Skeletal muscle satellite cell (primary cell): ENCODE data around the gene NRXN2.
A peak's percentile ranks its signal among the peaks of the same experiment; 100 is the strongest.

ENCODE experiments used
- H3K27me3 ChIP-seq: 2 replicates; pipeline ENCODE4 v1.7.0; 2013; ENCODE audit warnings: low read length; ENCODE audit not compliant: control insufficient read depth, insufficient read depth
- H3K36me3 ChIP-seq: 2 replicates; pipeline ENCODE4 v1.7.0; 2013; ENCODE audit warnings: mild to moderate bottlenecking, control low read depth, low read length; ENCODE audit not compliant: insufficient read depth
- H3K4me1 ChIP-seq: 2 replicates; pipeline ENCODE4 v1.7.0; 2013; ENCODE audit warnings: low read length; ENCODE audit not compliant: control insufficient read depth, insufficient read depth
- H3K4me2 ChIP-seq: 2 replicates; pipeline ENCODE4 v1.7.0; 2013; ENCODE audit warnings: mild to moderate bottlenecking, low read length
- H3K4me3 ChIP-seq: 2 replicates; pipeline ENCODE4 v1.7.0; 2013; ENCODE audit warnings: low read length
- H3K9ac ChIP-seq: 2 replicates; pipeline ENCODE4 v1.7.0; 2013; ENCODE audit warnings: mild to moderate bottlenecking, low read depth, low read length, moderate library complexity
- H3K9me3 ChIP-seq: replicated peaks from 2 replicates; pipeline ENCODE4 v1.7.0; 2013; ENCODE audit warnings: mild to moderate bottlenecking, control low read depth, low read length

The NRXN2 gene

DNA sequence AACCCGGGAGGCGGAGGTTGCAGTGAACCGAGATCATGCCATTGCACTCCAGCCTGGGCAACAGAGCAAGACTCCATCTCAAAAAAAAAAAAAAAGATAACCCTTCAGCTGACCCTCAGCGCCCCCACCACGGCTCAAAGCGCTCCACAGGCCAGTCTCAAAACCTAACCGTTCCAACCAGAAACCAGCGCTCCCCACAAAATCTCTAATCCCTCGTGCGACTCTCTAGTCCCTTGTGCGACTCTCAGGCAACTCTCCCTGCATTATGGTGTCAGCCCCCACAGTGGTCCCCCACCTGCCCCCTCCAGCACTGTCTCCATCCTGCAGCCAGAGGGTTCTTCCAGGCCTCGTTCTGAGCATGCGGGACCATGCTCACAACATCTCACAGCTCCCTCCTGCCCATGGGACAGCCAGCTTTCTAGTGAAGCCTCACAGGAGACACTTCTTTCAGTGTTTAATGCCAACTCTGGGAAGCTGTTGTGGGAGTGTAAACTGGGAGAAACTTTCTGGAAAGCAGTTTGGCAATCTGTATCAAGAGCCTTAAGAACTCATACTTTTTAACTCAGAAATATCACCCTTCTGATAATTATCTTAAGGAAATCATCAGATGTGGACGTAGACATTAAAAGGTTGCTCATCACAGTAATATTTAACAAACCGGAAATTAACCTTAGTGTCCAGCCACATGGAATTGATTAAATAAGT lies 25.1 kb upstream of the NRXN2 start:
- peaks cover 20% of the 10 kb centered on the region for H3K27me3 ChIP-seq
- no peaks in the 10 kb centered on the region for H3K9me3 ChIP-seq
- peaks cover 22% of the 10 kb centered on the region for H3K4me1 ChIP-seq
- H3K36me3 ChIP-seq: no peaks in the 10 kb centered on the region
- H3K9ac ChIP-seq: no peak overlapping the region
- no peak overlapping the region for H3K4me3 ChIP-seq
- H3K4me2 ChIP-seq: no peak overlapping the region

DNA sequence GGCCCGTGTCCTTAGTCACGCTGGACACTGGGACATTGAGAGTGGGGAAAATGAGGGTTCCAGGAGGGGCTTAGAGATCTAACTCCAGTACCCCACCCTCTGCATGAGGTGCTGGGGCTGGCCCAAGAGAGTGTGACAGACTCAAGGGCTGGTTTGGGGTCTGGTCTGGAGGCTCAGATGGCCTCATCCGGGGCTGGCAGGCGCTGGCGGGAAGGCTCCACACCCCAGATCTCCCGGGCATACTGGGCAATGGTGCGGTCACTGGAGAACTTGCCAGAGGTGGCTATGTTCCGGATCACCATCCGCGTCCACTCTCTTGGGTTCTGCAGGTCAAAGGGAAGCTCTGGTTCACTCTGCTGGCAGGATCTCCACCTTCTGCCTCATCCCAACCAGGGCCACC lies 23.5 kb upstream of the NRXN2 start:
- H3K36me3 ChIP-seq: no peaks in the 10 kb centered on the region
- no peak overlapping the region for H3K4me2 ChIP-seq
- no peaks in the 10 kb centered on the region for H3K9me3 ChIP-seq
- H3K4me1 ChIP-seq: peaks cover 31% of the 10 kb centered on the region
- H3K9ac ChIP-seq: no peak overlapping the region
- no peak overlapping the region for H3K4me3 ChIP-seq
- H3K27me3 ChIP-seq: peaks cover 33% of the 10 kb centered on the region

DNA sequence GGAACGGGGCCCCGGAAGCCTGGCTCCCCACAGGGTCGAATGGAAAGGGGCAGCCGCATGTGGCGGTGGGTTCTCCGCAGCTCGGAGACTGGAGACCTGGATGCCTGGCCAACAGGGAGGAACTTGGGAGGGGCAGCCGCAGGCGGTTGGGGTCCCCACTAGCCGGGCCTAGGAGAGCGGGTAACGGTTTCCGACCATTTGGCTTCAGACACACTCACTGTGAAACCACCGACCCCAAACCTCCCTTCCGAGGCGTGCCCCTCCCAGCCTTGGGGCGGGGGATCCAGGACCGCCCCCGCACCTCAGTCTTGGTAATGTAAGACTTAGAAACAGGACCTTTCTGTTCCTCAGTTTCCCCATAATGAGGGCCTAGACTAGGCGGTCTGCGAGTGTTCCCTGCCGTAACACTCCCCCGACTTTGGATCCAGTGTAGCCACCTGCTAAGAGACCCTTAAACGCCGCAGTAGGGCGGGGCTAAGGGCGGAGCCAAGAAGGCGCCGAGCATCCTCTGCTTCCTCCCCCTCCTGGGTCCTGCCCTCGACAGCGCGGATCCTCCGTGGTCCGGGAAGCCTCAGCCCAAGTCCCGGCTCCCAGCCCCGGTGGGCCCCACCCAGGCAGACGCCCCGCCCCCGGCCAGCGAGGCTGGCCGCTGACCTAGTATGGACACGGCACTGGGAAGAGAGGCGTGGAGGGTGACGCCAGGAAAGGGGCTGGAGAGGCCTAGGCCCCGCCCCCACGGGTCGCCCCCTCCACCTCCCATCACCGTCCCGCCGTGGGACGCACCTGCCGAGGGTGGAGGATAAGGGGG lies 22.7 kb upstream of the NRXN2 start:
- H3K4me2 ChIP-seq: peak overlapping the region; percentile 74
- no peaks in the 10 kb centered on the region for H3K36me3 ChIP-seq
- peaks cover 35% of the 10 kb centered on the region for H3K27me3 ChIP-seq
- peak overlapping the region; percentile 32 for H3K4me3 ChIP-seq
- H3K9me3 ChIP-seq: no peaks in the 10 kb centered on the region
- peaks cover 31% of the 10 kb centered on the region for H3K4me1 ChIP-seq
- H3K9ac ChIP-seq: no peak overlapping the region

DNA sequence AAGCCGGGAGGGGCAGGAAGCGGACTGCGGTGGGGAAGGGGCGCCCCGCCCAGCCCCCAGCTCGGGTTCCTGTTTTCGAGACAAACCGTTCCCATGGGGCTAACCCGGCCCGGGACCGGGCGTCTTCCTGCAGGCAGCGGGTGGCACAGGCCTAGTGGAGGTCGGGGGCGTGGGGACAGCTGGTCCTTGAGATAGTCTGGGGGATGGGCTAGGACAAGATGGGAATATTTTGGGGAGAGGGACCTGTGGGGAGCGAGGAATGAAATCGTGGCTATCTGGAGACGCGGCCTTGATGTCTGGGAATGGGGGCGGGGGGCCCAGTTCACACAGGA lies 22.2 kb upstream of the NRXN2 start:
- Histone ChIP-seq H3K4me2 (peak overlapping the region; percentile 74), H3K9ac (no peak overlapping the region), H3K4me3 (peak overlapping the region; percentile 32), H3K9me3 (no peaks in the 10 kb centered on the region), H3K27me3 (peaks cover 40% of the 10 kb centered on the region), H3K4me1 (peaks cover 31% of the 10 kb centered on the region), H3K36me3 (no peaks in the 10 kb centered on the region)

DNA sequence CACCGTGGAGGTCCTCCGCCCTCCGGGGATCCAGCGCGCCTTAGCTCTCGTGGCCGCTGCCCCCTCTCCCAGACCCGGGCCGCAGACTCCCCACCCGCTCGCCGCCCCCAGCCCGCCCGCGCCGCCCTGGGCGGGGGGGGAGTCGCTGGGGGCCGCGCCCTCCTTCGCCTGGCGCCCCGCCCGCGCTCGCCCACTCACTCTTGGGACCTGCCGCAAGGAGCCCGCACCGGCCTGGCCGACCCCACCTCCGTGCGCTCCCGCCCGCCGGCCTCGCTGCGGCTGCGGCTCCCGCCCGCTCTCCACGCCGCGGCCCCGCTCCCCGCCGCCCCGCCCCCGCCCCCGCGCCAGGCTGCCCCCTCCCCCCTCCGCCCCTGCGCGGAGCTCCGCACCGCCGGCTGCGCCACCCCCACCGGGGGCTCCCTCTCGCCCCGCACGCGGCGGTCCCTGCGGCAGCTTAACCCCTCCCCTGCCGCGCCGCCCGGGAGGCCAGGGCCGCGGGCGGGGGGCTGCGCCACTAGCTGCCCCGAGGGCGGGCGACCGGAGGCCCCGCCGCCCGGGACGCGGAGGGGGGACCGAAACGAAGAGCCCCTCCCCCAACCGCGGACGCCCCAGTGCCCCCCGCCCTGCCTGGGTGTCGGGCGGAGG lies 21.7 kb upstream of the NRXN2 start:
- no peaks in the 10 kb centered on the region for H3K36me3 ChIP-seq
- H3K4me2 ChIP-seq: peak overlapping the region; percentile 74
- H3K9ac ChIP-seq: no peak overlapping the region
- no peaks in the 10 kb centered on the region for H3K9me3 ChIP-seq
- H3K4me3 ChIP-seq: peak overlapping the region; percentile 32
- peaks cover 43% of the 10 kb centered on the region for H3K27me3 ChIP-seq
- H3K4me1 ChIP-seq: peaks cover 31% of the 10 kb centered on the region

DNA sequence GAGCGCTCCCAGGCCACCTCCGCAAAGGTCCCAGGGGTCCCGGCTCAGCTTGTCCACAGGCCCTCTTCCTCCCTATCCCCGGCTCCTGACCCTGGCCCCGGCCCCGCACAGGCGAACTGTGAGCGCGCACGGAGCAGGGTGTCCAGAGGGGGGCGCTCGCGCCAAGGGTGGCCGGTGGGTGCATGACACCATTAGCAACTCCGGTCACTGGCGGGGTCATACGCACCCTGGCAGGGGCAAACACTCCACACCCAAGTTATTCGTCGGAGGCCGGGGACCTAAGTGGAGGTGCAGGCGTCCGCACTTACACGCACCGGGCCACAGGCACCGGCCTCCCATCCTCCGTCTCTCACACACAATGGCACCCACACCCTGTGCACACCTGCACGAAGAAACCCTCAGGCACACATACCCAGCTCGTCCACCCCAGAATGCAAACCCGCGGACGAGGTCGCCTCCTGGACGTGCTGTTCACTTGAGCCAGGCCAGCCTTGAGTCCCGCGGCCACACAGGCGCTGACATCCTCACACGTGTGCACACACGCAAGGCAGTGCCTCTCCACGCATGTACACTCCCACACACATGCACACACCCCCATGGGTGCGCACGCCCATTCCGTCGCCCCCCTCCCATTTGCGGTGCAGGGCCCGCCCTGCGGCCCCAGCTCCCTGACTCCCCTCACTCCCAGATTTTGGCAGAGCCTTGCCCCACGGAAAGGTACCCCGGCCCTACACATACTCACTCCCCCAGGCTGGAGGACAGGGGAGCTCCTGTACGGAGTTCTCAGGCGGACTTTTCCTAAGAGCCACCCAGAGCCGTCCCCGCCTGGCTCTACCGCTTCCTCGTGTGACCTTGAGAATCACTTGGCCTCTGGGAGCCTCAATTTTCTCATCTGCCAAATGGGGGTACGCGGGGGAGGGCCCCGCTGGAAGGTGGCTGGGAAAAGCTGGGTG lies 20.9 kb upstream of the NRXN2 start, which contains the start of gene RASGRP2:
TSS of gene RASGRP2 (minus strand) at position 552 of the 953 bp plus-strand sequence. CDS start 1,276 bp downstream, outside the sequence.
- H3K4me3 ChIP-seq: peak within 1 kb of the TSS; percentile 61
- peaks cover 31% of the 10 kb centered on the region for H3K4me1 ChIP-seq
- no peaks in the 10 kb centered on the region for H3K36me3 ChIP-seq
- H3K27me3 ChIP-seq: peaks cover 43% of the 10 kb centered on the region
- H3K9ac ChIP-seq: no peak within 1 kb of the TSS
- no peaks in the 10 kb centered on the region for H3K9me3 ChIP-seq
- peak within 1 kb of the TSS; percentile 89 for H3K4me2 ChIP-seq

DNA sequence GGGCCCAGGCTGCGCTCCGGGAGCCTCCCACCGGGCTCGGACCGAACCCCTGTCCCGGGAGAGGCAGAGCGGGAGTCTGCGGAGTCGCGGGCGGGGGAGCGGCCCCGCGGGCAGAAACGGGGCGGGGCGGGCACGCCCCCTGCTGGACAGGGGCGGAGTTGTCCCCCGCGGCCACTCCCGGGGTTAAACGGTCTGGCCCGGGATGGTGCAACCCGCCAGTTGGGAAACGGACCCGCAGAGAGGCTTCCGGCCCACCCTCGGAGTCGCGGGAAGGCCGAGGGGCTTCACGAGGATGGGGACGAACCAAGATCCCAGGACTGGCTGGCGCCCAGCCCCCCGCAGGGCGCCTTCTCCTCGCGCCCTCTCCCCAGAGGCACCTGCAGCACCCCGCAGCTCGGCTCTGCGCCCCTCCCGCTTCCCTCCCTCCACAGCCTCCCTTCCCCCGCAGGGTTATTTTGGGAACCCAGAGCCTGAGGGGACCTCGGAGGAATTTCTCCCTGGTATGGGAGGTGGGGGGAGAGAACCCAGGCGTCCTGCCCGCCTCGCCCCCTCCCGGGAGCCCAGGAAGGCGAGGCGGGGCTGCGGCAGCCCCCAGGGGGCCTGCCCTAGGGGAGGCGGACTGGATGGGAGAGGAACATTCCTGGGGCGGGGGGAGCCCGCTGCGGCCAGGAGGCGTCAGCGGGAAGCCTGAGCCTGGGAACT lies 20.0 kb upstream of the NRXN2 start:
- Histone ChIP-seq H3K4me2 (peak overlapping the region; percentile 89), H3K27me3 (peaks cover 46% of the 10 kb centered on the region), H3K9ac (no peak overlapping the region), H3K9me3 (no peaks in the 10 kb centered on the region), H3K4me1 (peaks cover 31% of the 10 kb centered on the region), H3K4me3 (peak overlapping the region; percentile 61), H3K36me3 (no peaks in the 10 kb centered on the region)

DNA sequence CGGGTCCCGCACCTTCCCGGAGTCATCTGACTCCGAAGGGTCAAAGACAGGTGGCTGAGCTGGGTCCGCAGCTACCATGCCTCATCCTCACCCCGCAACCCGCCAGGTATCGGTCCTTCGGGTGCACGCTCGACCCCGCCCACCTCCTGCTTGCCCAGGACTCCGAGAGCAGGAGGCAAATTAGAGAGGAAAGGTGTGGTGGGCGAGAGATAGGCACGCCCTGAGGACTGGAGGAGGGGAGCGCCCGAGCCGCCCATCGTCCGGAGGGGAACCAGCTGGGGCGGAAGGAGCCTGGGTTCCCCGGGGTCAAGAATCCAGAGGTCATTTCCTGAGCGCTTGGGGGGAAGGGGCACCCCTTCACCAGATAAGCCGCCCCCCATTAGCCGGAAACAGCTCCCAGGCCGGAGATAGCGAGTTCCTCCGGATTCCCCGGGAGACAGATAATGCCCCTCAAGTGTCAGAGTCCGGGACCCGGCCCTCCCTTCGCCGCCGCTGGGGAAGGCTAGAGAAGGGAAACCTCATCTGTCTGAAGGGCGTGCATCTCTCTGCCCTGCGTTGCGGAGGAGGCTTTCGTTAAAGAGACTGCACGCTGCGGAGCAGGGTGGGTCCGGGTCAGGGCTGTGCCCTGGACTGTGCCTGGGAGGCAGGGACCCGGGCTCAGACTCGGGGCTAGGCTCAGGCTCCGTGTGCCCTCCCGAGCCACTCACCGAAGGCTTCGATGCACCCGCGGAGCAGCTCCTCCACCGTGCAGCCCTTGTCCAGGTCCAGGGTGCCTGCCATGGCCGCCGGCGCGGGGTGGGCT lies 19.3 kb upstream of the NRXN2 start:
- peak overlapping the region; percentile 89 for H3K4me2 ChIP-seq
- peaks cover 46% of the 10 kb centered on the region for H3K27me3 ChIP-seq
- H3K4me1 ChIP-seq: peaks cover 31% of the 10 kb centered on the region
- no peak overlapping the region for H3K9ac ChIP-seq
- H3K36me3 ChIP-seq: no peaks in the 10 kb centered on the region
- H3K4me3 ChIP-seq: peak overlapping the region; percentile 61
- H3K9me3 ChIP-seq: no peaks in the 10 kb centered on the region

DNA sequence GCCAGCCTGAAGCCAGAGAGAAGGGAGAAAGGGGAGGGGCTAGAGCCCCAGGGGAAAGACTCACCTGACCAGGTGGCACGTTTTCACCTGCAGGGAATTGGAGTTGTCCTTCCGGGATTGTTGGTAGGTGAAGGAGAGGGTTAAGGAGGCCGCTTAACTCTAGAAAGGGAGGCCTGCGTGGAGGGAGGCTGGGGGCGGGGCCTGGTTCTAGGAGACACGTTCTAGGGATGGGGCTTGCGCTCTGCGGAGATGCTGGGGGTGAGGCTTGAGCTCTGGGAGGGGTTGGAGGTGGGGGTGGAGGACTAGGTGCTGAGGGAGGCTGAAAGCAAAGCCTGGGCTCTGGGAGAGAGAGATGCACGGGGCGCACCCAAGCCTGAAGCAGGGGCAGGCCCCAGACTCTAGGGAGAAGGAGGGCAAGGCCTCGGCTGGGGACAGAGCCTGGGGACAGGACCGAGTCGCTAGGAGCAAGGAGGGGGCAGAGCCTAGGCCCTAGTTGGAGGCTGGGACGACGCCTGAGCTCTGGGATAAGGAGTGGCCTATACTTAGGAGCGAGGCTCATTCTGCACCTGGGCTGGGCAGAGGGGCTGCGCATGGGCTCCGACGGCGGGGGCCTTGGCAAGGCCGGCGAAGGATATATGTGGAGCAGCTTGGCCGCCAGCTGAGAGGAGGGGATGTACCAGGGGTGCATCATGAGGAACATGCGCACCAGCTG lies 18.5 kb upstream of the NRXN2 start:
- Histone ChIP-seq H3K36me3 (no peaks in the 10 kb centered on the region), H3K4me1 (peaks cover 31% of the 10 kb centered on the region), H3K9ac (no peak overlapping the region), H3K27me3 (peaks cover 46% of the 10 kb centered on the region), H3K4me3 (no peak overlapping the region), H3K9me3 (no peaks in the 10 kb centered on the region), H3K4me2 (no peak overlapping the region)
